HUES64 (cell line): ENCODE results near the gene LRPPRC.

ENCODE experiments used
- H3K27ac ChIP-seq: 2 replicates; pipeline ENCODE4 v1.7.0; 2013; ENCODE audit warnings: low read depth, low read length, inconsistent platforms
- H3K27me3 ChIP-seq: 2 replicates; pipeline ENCODE4 v1.6.1; 2013; ENCODE audit warnings: mild to moderate bottlenecking, low read length; ENCODE audit not compliant: insufficient read depth
- H3K36me3 ChIP-seq: 2 replicates; pipeline ENCODE4 v1.6.1; 2013; ENCODE audit warnings: mild to moderate bottlenecking, low read length; ENCODE audit not compliant: insufficient read depth
- H3K4me1 ChIP-seq: 2 replicates; pipeline ENCODE4 v1.6.1; 2013; ENCODE audit warnings: mild to moderate bottlenecking, low read length, moderate library complexity; ENCODE audit not compliant: insufficient read depth
- H3K4me3 ChIP-seq: 2 replicates; pipeline ENCODE4 v1.5.1; 2013; ENCODE audit warnings: mild to moderate bottlenecking, low read length, moderate library complexity
- H3K9ac ChIP-seq: 2 replicates; pipeline ENCODE4 v1.6.1; 2013; ENCODE audit warnings: mild to moderate bottlenecking, low read depth, low read length
- H3K9me3 ChIP-seq: 2 replicates; pipeline ENCODE4 v1.6.1; 2013; ENCODE audit warnings: low read depth, low read length; ENCODE audit not compliant: insufficient read depth
- WGBS: fragments of 150-250, 120-280 bp; methylation state at CpG from one replicate; pipeline ENCODE4 v1.1.7; 2013; ENCODE audit warnings: missing lambda C conversion rate; 5-methylcytosine and 5-hydroxymethylcytosine counted together

Gene LRPPRC

GRCh38 chr2:44010266-44010665 lies 14.5 kb upstream of the LRPPRC start:
- WGBS = 89% methylated on average over 7 of the region's 7 CpGs
- H3K27me3 ChIP-seq = no peaks in the 10 kb centered on the region
- H3K9ac ChIP-seq = no peak overlapping the region
- no peak overlapping the region for H3K27ac ChIP-seq
- H3K9me3 ChIP-seq = no peaks in the 10 kb centered on the region
- peaks cover 4% of the 10 kb centered on the region; the same call in 1 of the 2 replicates for H3K4me1 ChIP-seq
- no peaks in the 10 kb centered on the region for H3K36me3 ChIP-seq
- no peak overlapping the region for H3K4me3 ChIP-seq

GRCh38 chr2:44009136-44009735 lies 13.4 kb upstream of the LRPPRC start:
- Histone ChIP-seq H3K27me3 (no peaks in the 10 kb centered on the region), H3K9ac (no peak overlapping the region), H3K9me3 (no peaks in the 10 kb centered on the region), H3K4me3 (no peak overlapping the region), H3K4me1 (peaks cover 3% of the 10 kb centered on the region; the same call in 1 of the 2 replicates), H3K36me3 (no peaks in the 10 kb centered on the region), H3K27ac (no peak overlapping the region)
- WGBS = 92% methylated on average over 3 of the region's 3 CpGs

- no peak overlapping the region for H3K27ac ChIP-seq
- no peak overlapping the region for H3K9ac ChIP-seq
- 0 out of 2 replicates have a peak, but pooled peaks cover 3% of the 10 kb centered on the region for H3K4me1 ChIP-seq
Measured at GRCh38 chr2:44005846-44006245, 10.1 kb upstream of the LRPPRC start.

GRCh38 chr2:44004735-44005602 lies 9.2 kb upstream of the LRPPRC start:
- no peaks in the 10 kb centered on the region for H3K27me3 ChIP-seq
- no peaks in the 10 kb centered on the region for H3K36me3 ChIP-seq
- no peaks in the 10 kb centered on the region for H3K9me3 ChIP-seq
- 97% methylated on average over 2 of the region's 3 CpGs for WGBS
- H3K4me3 ChIP-seq = no peak overlapping the region
- 0 out of 2 replicates have a peak, but pooled peaks cover 3% of the 10 kb centered on the region for H3K4me1 ChIP-seq
- H3K9ac ChIP-seq = no peak overlapping the region
- H3K27ac ChIP-seq = no peak overlapping the region

More at GRCh38 chr2:44005846-44006245, 10.1 kb upstream of the LRPPRC start:
- Histone ChIP-seq H3K36me3 (no peaks in the 10 kb centered on the region), H3K4me3 (no peak overlapping the region), H3K27me3 (no peaks in the 10 kb centered on the region), H3K9me3 (no peaks in the 10 kb centered on the region)
- 89% methylated on average over 3 of the region's 3 CpGs for WGBS

- 77% methylated on average over 1 of the region's 1 CpG for whole genome bisulfite sequencing
- no peak overlapping the region for H3K9ac ChIP-seq
- no peak overlapping the region for H3K4me3 ChIP-seq
- no peaks in the 10 kb centered on the region for H3K27me3 ChIP-seq
- H3K27ac ChIP-seq = no peak overlapping the region
- no peaks in the 10 kb centered on the region for H3K9me3 ChIP-seq
- H3K4me1 ChIP-seq = 0 out of 2 replicates have a peak, but pooled peaks cover 3% of the 10 kb centered on the region
- H3K36me3 ChIP-seq = no peaks in the 10 kb centered on the region
Measured at GRCh38 chr2:44001716-44002115, 5.9 kb upstream of the LRPPRC start.

GRCh38 chr2:43998263-43998662 lies 2.5 kb upstream of the LRPPRC start:
- 94% methylated on average over 4 of the region's 4 CpGs for WGBS
- H3K4me1 ChIP-seq = peaks cover 15% of the 10 kb centered on the region

DNA sequence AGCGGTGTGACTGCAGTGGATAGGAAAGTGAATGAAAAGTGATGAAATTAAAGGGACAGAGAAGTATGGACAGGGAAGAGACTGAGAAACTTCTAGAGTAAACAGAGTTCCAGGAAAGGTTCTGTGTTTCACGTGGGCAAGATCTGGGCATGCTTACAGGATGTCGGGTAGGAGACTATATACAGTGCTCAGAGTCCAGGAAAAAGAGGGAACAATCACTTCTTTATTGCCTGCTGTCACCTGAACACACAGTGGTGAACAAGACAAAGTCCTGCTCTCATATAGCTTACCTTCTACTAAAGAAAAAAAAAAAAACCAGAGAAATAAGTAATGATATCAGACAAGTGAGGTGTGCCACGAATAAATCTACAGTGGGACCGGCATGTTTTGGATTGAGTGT lies 2.4 kb downstream of the LRPPRC start:
- WGBS = 92% methylated on average over 5 of the region's 5 CpGs
- Histone ChIP-seq H3K4me1 (peaks cover 20% of the 10 kb centered on the region), H3K27ac (no peak overlapping the region), H3K27me3 (no peaks in the 10 kb centered on the region), H3K9me3 (no peaks in the 10 kb centered on the region), H3K36me3 (peaks cover 60% of the 10 kb centered on the region), H3K9ac (0 out of 2 replicates have a peak overlapping the region, but pooled peaks have one; percentile 93), H3K4me3 (peak overlapping the region; percentile 94)

More at GRCh38 chr2:43998263-43998662, 2.5 kb upstream of the LRPPRC start:
- no peak overlapping the region for H3K27ac ChIP-seq
- no peaks in the 10 kb centered on the region for H3K27me3 ChIP-seq
- H3K36me3 ChIP-seq = peaks cover 15% of the 10 kb centered on the region
- H3K4me3 ChIP-seq = no peak overlapping the region
- H3K9me3 ChIP-seq = no peaks in the 10 kb centered on the region
- no peak overlapping the region for H3K9ac ChIP-seq

- H3K9ac ChIP-seq = no peak overlapping the region
- no peaks in the 10 kb centered on the region for H3K9me3 ChIP-seq
- no peaks in the 10 kb centered on the region for H3K27me3 ChIP-seq
- peaks cover 93% of the 10 kb centered on the region for H3K36me3 ChIP-seq
- 96% methylated on average over 3 of the region's 4 CpGs for WGBS
- peaks cover 18% of the 10 kb centered on the region for H3K4me1 ChIP-seq
- no peak overlapping the region for H3K27ac ChIP-seq
- no peak overlapping the region for H3K4me3 ChIP-seq
Measured at GRCh38 chr2:43989545-43989944, 6.2 kb downstream of the LRPPRC start.

- no peak overlapping the region for H3K27ac ChIP-seq
- peaks cover 87% of the 10 kb centered on the region for H3K36me3 ChIP-seq
- H3K9me3 ChIP-seq = no peaks in the 10 kb centered on the region
- H3K4me1 ChIP-seq = no peaks in the 10 kb centered on the region
- H3K27me3 ChIP-seq = no peaks in the 10 kb centered on the region
- H3K9ac ChIP-seq = no peak overlapping the region
- H3K4me3 ChIP-seq = no peak overlapping the region
- WGBS = 97% methylated on average over 6 of the region's 6 CpGs
Measured at GRCh38 chr2:43986600-43986999, 9.2 kb downstream of the LRPPRC start.

DNA sequence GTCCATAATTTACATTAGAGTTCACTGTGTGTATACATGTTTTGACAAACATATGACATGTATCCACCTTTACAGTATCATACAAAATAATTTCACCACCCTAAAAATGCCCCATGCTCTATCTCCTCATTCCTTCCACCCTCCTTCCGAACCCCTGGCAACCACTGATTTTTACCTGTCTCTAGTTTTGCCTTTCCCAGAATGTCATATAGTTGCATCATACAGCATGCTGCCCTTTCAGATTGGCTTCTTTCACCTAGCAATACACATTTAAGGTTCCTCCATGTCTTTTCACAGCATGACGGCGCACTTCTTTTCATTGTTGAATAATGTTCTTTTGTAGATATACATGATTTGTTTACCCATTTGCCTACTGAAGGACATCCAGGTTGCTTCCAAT lies 10.4 kb downstream of the LRPPRC start:
- WGBS = 97% methylated on average over 1 of the region's 3 CpGs

GRCh38 chr2:43984533-43984932 lies 11.3 kb downstream of the LRPPRC start:
- Histone ChIP-seq H3K27me3 (no peaks in the 10 kb centered on the region), H3K9ac (no peak overlapping the region), H3K4me1 (no peaks in the 10 kb centered on the region), H3K27ac (no peak overlapping the region), H3K9me3 (no peaks in the 10 kb centered on the region), H3K4me3 (no peak overlapping the region), H3K36me3 (peaks cover 89% of the 10 kb centered on the region)
- WGBS = 88% methylated on average over 2 of the region's 2 CpGs

More for the DNA sequence above, 10.4 kb downstream of the LRPPRC start:
- Histone ChIP-seq H3K36me3 (peaks cover 89% of the 10 kb centered on the region), H3K4me3 (no peak overlapping the region), H3K4me1 (no peaks in the 10 kb centered on the region), H3K9me3 (no peaks in the 10 kb centered on the region), H3K9ac (no peak overlapping the region), H3K27me3 (no peaks in the 10 kb centered on the region), H3K27ac (no peak overlapping the region)
